Measurements from ENCODE around the gene CERS4.

CERS4 gene

DNA sequence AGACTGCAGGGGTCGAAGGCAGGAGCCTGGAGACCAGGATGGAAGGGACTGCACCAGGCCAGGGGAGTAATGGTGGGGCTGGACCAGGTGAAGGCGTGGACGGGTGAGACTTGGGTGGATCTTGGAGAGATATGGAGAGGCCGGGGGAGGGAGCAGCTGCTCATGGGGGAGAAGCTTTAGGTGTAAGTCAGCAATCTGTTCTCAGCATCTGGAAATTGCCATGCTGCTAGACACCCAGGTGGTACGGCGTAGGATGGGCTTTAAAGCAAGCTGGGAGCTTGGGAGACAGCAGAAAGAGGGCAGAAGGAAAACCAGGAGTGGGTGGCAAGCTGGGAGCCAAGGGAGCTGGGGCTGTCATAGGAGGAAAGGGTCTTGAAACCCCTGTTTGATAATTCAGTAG is 3.0 kb downstream of the CERS4 start:
- Histone ChIP-seq H3K36me3 (replicated peaks; ENCODE audit: low read depth, low read length) (peaks cover 22% of the 10 kb centered on the region), H4K20me1 (ENCODE audit: insufficient read depth, low read length) (peaks cover 39% of the 10 kb centered on the region), H3K9ac (ENCODE audit: low read length) (no peak overlapping the region), H3K4me2 (ENCODE audit: low read length) (no peak overlapping the region), H3K27ac (ENCODE audit: low read length) (no peak overlapping the region), H3K4me3 (ENCODE audit: low read length) (no peak overlapping the region), H3K4me1 (ENCODE audit: low read length) (peaks cover 18% of the 10 kb centered on the region), H3K9me3 (ENCODE audit: insufficient read depth, low read length) (no peaks in the 10 kb centered on the region), H3K27me3 (ENCODE audit: low read depth, low read length) (no peaks in the 10 kb centered on the region), H2AFZ (ENCODE audit: low read depth, low read length) (no peak overlapping the region), H3K79me2 (ENCODE audit: low read length) (peaks cover 46% of the 10 kb centered on the region)
- TF ChIP-seq EZH2phosphoT487 (IDR thresholded peaks at IDR 0.05; ENCODE audit: low read depth) = no peak
- TF ChIP-seq, protein P1, sequence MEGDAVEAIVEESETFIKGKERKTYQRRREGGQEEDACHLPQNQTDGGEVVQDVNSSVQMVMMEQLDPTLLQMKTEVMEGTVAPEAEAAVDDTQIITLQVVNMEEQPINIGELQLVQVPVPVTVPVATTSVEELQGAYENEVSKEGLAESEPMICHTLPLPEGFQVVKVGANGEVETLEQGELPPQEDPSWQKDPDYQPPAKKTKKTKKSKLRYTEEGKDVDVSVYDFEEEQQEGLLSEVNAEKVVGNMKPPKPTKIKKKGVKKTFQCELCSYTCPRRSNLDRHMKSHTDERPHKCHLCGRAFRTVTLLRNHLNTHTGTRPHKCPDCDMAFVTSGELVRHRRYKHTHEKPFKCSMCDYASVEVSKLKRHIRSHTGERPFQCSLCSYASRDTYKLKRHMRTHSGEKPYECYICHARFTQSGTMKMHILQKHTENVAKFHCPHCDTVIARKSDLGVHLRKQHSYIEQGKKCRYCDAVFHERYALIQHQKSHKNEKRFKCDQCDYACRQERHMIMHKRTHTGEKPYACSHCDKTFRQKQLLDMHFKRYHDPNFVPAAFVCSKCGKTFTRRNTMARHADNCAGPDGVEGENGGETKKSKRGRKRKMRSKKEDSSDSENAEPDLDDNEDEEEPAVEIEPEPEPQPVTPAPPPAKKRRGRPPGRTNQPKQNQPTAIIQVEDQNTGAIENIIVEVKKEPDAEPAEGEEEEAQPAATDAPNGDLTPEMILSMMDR (IDR thresholded peaks at IDR 0.05; ENCODE audit: low read depth, low read length) = no peak

DNA sequence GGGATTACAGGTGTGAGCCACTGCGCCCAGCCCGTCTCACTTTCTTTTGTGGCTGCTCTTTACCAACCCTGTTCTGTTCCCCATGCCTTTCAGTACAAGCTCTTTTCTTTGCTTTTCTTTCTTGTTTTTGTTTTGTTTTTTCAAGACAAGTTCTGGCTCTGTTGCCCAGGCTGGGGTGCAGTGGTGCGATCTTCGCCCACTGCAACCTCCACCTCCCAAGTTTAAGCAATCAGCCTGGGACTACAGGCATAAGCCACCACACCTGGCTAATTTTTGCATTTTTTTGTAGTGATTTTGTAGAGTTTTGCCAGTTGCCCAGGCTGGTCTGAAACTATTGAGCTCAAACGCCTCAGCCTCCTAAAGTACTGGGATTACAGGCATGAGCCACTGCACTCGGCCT is 3.7 kb downstream of the CERS4 start:
- H3K9ac ChIP-seq (ENCODE audit: low read length) = no peak overlapping the region
- peaks cover 46% of the 10 kb centered on the region for H3K79me2 ChIP-seq (ENCODE audit: low read length)
- no peaks in the 10 kb centered on the region for H3K9me3 ChIP-seq (ENCODE audit: insufficient read depth, low read length)
- no peak overlapping the region for H3K27ac ChIP-seq (ENCODE audit: low read length)
- H3K4me1 ChIP-seq (ENCODE audit: low read length) = peaks cover 17% of the 10 kb centered on the region
- no peak overlapping the region for H3K4me2 ChIP-seq (ENCODE audit: low read length)
- H2AFZ ChIP-seq (ENCODE audit: low read depth, low read length) = no peak overlapping the region
- peaks cover 22% of the 10 kb centered on the region for H3K36me3 ChIP-seq (replicated peaks; ENCODE audit: low read depth, low read length)
- H3K4me3 ChIP-seq (ENCODE audit: low read length) = no peak overlapping the region
- no peak for TF ChIP-seq EZH2phosphoT487 (IDR thresholded peaks at IDR 0.05; ENCODE audit: low read depth)
- TF ChIP-seq, protein P1 (IDR thresholded peaks at IDR 0.05; ENCODE audit: low read depth, low read length) = no peak
- H3K27me3 ChIP-seq (ENCODE audit: low read depth, low read length) = no peaks in the 10 kb centered on the region
- peaks cover 39% of the 10 kb centered on the region for H4K20me1 ChIP-seq (ENCODE audit: insufficient read depth, low read length)

DNA sequence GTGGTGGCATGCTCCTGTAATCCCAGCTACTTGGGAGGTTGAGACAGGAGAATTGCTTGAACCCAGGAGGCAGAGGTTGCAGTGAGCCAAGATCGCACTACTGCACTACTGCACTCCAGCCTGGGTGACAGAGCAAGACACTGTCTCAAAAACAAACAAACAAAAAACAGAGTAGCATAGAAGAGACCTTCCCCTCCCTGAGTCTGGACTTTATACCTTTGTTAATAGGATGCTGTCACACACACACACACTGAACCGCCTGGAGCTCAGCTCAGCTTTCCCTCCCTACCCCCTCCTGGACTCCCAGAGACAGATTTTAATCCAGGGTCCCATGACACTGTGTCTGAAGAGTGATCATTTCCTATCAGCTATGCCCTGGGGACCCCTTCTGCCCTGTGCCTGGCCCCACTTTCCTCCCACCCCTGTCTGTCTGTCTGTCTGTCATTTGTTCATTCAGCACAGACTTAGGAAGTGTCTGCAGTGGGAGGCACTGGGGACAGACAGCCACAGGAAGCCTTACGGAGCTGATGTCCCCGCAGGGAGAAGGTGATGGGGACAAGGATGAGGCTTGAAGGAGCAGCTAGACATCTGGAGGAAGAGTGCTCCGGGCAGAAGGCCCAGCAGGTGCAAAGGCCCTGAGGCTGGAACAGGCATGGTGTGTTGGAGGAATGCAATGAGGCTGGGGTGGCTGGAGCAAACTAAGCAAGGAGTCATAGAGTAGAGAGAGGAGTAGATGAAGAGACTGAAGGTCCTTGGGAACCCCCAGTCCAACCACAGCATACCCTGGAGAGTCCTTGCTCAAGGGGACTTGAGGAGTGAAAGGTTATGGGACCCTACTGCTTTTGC is 4.9 kb downstream of the CERS4 start:
- Histone ChIP-seq H3K27me3 (ENCODE audit: low read depth, low read length) (no peaks in the 10 kb centered on the region), H3K9me3 (ENCODE audit: insufficient read depth, low read length) (no peaks in the 10 kb centered on the region), H2AFZ (ENCODE audit: low read depth, low read length) (no peak overlapping the region), H3K9ac (ENCODE audit: low read length) (no peak overlapping the region), H3K36me3 (replicated peaks; ENCODE audit: low read depth, low read length) (peaks cover 26% of the 10 kb centered on the region), H3K27ac (ENCODE audit: low read length) (no peak overlapping the region), H3K4me1 (ENCODE audit: low read length) (peaks cover 11% of the 10 kb centered on the region), H3K4me2 (ENCODE audit: low read length) (no peak overlapping the region), H4K20me1 (ENCODE audit: insufficient read depth, low read length) (peaks cover 45% of the 10 kb centered on the region), H3K4me3 (ENCODE audit: low read length) (no peak overlapping the region), H3K79me2 (ENCODE audit: low read length) (peaks cover 46% of the 10 kb centered on the region)
- TF ChIP-seq, protein P1 (IDR thresholded peaks at IDR 0.05; ENCODE audit: low read depth, low read length) = no peak

DNA sequence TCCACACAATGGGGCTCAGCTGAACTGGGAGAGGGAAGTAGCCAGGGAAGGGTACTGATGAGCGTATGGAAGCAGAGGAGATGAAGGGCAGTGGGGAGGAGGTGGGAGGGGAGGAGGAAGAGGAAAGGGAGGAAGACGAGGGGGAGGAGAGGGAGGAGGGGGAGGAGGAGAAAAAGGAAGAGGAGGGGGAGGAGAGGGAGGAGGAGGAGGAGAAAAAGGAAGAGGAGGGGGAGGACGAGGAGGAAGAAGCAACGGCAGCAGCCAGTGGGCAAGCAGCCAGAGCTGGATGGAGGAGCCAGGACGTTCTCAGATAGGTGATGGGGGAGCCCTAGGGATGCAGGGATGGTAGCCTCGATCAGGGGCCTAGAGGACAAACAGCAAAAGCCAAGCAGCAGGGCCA is 5.6 kb downstream of the CERS4 start:
- peaks cover 45% of the 10 kb centered on the region for H4K20me1 ChIP-seq (ENCODE audit: insufficient read depth, low read length)
- no peak overlapping the region for H3K9ac ChIP-seq (ENCODE audit: low read length)
- H3K27ac ChIP-seq (ENCODE audit: low read length) = no peak overlapping the region
- H2AFZ ChIP-seq (ENCODE audit: low read depth, low read length) = no peak overlapping the region
- H3K4me1 ChIP-seq (ENCODE audit: low read length) = peaks cover 11% of the 10 kb centered on the region
- H3K79me2 ChIP-seq (ENCODE audit: low read length) = peaks cover 43% of the 10 kb centered on the region
- no peak overlapping the region for H3K4me2 ChIP-seq (ENCODE audit: low read length)
- no peaks in the 10 kb centered on the region for H3K27me3 ChIP-seq (ENCODE audit: low read depth, low read length)
- no peak for TF ChIP-seq EZH2phosphoT487 (IDR thresholded peaks at IDR 0.05; ENCODE audit: low read depth)
- TF ChIP-seq, protein P1 (IDR thresholded peaks at IDR 0.05; ENCODE audit: low read depth, low read length) = no peak
- peaks cover 26% of the 10 kb centered on the region for H3K36me3 ChIP-seq (replicated peaks; ENCODE audit: low read depth, low read length)
- no peaks in the 10 kb centered on the region for H3K9me3 ChIP-seq (ENCODE audit: insufficient read depth, low read length)
- no peak overlapping the region for H3K4me3 ChIP-seq (ENCODE audit: low read length)
